Suppressor macrophage treated with lipopolysaccharide for 1 hour (primary cell): ENCODE data around the gene OR52E8.

Experiments used
- DNase-seq, 3 donors: peaks; one replicate each; pipeline ENCODE4 v3.0.0-alpha.2; 2020 to 2022

OR52E8 gene

GRCh38 chr11:5857590-5857989 is at the start of gene OR52E8:
Gene OR52E8, minus strand, starts transcription at chr11:5857690. Its CDS starts 0 bp downstream, at chr11:5857690.
- no peak for DNase-seq

- DNase-seq, result no peak
These were observed 42.0 kb upstream of the OR52E8 start for GRCh38 chr11:5899534-5899933.

GRCh38 chr11:5892908-5893307 is 35.4 kb upstream of the OR52E8 start, which contains the start of gene OR52E5:
Gene OR52E5, plus strand, starts transcription at chr11:5893208. Its CDS starts 7,569 bp downstream, at chr11:5900777.
- no peak for DNase-seq

- peak; percentile 13 to 60 (median 38) for DNase-seq
These were observed 33.8 kb upstream of the OR52E8 start for GRCh38 chr11:5891216-5891800.

GRCh38 chr11:5887661-5888060 is 30.2 kb upstream of the OR52E8 start:
- DNase-seq, result no peak

GRCh38 chr11:5887172-5887571 is 29.7 kb upstream of the OR52E8 start:
- no peak for DNase-seq

GRCh38 chr11:5881756-5882155 is 24.3 kb upstream of the OR52E8 start:
- DNase-seq, result no peak

- no peak for DNase-seq
These were observed 22.8 kb upstream of the OR52E8 start, which contains the start of gene OR52E4 for GRCh38 chr11:5880329-5880728. Gene OR52E4, plus strand, starts transcription at chr11:5880629. Its CDS starts 3,664 bp downstream, at chr11:5884293.

- no peak for DNase-seq
These were observed 21.1 kb upstream of the OR52E8 start for GRCh38 chr11:5878564-5878963.

- no peak for DNase-seq
These were observed 8.3 kb upstream of the OR52E8 start for GRCh38 chr11:5865826-5866225.

GRCh38 chr11:5851002-5851401 is 6.5 kb downstream of the OR52E8 start:
- DNase-seq, result no peak

GRCh38 chr11:5847711-5848110 is 9.8 kb downstream of the OR52E8 start:
- DNase-seq, result no peak

GRCh38 chr11:5846701-5847100 is 10.8 kb downstream of the OR52E8 start:
- DNase-seq, result no peak

GRCh38 chr11:5841797-5842196 is 15.7 kb downstream of the OR52E8 start, which contains the start of gene OR52E6:
Gene OR52E6, minus strand, starts transcription at chr11:5841897. Its CDS starts 0 bp downstream, at chr11:5841897.
- no peak for DNase-seq

GRCh38 chr11:5837695-5838094 is 19.8 kb downstream of the OR52E8 start:
- no peak for DNase-seq

GRCh38 chr11:5833446-5833845 is 24.0 kb downstream of the OR52E8 start:
- no peak for DNase-seq

GRCh38 chr11:5831196-5831829 is 26.2 kb downstream of the OR52E8 start:
- no peak for DNase-seq

- peak; percentile 14 to 34 (median 17) for DNase-seq
These were observed 39.1 kb downstream of the OR52E8 start for GRCh38 chr11:5818245-5818886.

- DNase-seq, result peak; percentile 64 to 84 (median 81)
These were observed 42.0 kb downstream of the OR52E8 start for GRCh38 chr11:5815534-5815933.

GRCh38 chr11:5809905-5810795 is 47.3 kb downstream of the OR52E8 start:
- DNase-seq, result peak in 2 of 3 donors; percentile 9 to 16

- peak; percentile 14 to 25 (median 23) for DNase-seq
These were observed 48.4 kb downstream of the OR52E8 start for GRCh38 chr11:5809122-5809519.

- peak; percentile 83 to 91 (median 89) for DNase-seq
These were observed 48.9 kb downstream of the OR52E8 start, which contains the start of gene OR52N2 for GRCh38 chr11:5808500-5809121. Gene OR52N2, plus strand, starts transcription at chr11:5808924. Its CDS starts 11,412 bp downstream, at chr11:5820336.
